ENCODE measurements around the gene LTBP4.

DNA sequence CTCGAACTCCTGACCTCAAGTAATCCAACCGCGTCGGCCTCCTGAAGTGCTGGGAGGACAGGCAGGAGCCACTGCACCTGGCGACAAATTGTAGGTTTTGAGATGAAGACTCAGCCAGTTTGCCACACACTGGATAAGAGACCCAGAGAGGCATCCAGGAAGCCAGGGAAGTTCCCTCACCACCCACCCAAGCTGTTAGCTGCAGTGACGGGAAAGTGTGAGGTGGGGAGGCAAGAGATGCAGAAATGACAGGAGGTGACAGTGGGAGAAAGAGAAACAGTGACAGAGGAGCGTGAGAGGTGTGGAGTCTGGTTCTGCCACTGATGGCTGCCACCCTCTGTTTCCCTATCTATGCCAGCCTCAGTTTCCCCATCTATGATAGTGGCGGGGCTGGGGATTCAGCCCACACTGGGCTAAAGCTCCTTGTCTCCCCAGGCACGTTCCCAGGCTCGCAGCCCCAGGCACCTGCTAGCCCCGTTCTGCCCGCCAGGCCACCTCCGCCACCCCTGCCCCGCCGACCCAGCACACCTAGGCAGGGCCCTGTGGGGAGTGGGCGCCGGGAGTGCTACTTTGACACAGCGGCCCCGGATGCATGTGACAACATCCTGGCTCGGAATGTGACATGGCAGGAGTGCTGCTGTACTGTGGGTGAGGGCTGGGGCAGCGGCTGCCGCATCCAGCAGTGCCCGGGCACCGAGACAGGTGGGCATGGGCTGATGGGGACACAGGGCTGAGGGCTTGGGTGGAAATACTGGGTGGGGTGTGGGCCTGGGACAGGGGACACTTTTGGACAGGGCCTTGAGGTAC lies 21.0 kb downstream of the LTBP4 start:
- TF ChIP-seq, protein P1, sequence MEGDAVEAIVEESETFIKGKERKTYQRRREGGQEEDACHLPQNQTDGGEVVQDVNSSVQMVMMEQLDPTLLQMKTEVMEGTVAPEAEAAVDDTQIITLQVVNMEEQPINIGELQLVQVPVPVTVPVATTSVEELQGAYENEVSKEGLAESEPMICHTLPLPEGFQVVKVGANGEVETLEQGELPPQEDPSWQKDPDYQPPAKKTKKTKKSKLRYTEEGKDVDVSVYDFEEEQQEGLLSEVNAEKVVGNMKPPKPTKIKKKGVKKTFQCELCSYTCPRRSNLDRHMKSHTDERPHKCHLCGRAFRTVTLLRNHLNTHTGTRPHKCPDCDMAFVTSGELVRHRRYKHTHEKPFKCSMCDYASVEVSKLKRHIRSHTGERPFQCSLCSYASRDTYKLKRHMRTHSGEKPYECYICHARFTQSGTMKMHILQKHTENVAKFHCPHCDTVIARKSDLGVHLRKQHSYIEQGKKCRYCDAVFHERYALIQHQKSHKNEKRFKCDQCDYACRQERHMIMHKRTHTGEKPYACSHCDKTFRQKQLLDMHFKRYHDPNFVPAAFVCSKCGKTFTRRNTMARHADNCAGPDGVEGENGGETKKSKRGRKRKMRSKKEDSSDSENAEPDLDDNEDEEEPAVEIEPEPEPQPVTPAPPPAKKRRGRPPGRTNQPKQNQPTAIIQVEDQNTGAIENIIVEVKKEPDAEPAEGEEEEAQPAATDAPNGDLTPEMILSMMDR (IDR thresholded peaks at IDR 0.05) = no peak
- TF ChIP-seq POLR2A (IDR thresholded peaks at IDR 0.05) (no peak), EP300 (IDR thresholded peaks at IDR 0.05) (no peak)

Data from tibial nerve (tissue), 4 donors.